Mesenchymal stem cell (in vitro differentiated cells and primary cell): ENCODE measurements around the gene NHERF1.

Experiments used
- DNase-seq: peaks from one replicate; pipeline ENCODE4 v3.0.0-alpha.2; 2013
- H2AFZ ChIP-seq: one replicate; pipeline ENCODE4 v1.6.1; 2013; ENCODE audit warnings: low read depth, mild to moderate bottlenecking, control low read depth, inconsistent platforms, low read length, moderate library complexity
- H2AK5ac ChIP-seq: 2 replicates; pipeline ENCODE4 v1.6.1; 2013; ENCODE audit warnings: low read length, moderate library complexity, mild to moderate bottlenecking, inconsistent platforms; ENCODE audit not compliant: severe bottlenecking
- H2BK120ac ChIP-seq: one replicate; pipeline ENCODE4 v1.6.1; 2013; ENCODE audit warnings: low read depth, mild to moderate bottlenecking, inconsistent platforms, low read length, moderate library complexity
- H2BK12ac ChIP-seq, 2 experiments: one replicate each; pipeline ENCODE4 v1.6.1; 2013; ENCODE audit warnings: inconsistent platforms in 2 of 2, low read length in 2 of 2, mild to moderate bottlenecking in 2 of 2, moderate library complexity in 2 of 2, control low read depth in 1 of 2
- H2BK15ac ChIP-seq: one replicate; pipeline ENCODE4 v1.6.1; 2013; ENCODE audit warnings: mild to moderate bottlenecking, low read depth, inconsistent platforms; ENCODE audit not compliant: poor library complexity, severe bottlenecking
- H2BK5ac ChIP-seq: 2 replicates; pipeline ENCODE4 v1.6.1; 2013; ENCODE audit warnings: low read depth, mild to moderate bottlenecking, low read length, control low read depth, inconsistent platforms; ENCODE audit not compliant: poor library complexity, severe bottlenecking
- H3K14ac ChIP-seq, 2 experiments: one replicate each; pipeline ENCODE4 v1.6.1; 2013; ENCODE audit warnings: inconsistent platforms in 2 of 2, low read length in 2 of 2, control low read depth in 1 of 2, mild to moderate bottlenecking in 1 of 2, moderate library complexity in 1 of 2
- H3K18ac ChIP-seq, 2 experiments: one replicate each; pipeline ENCODE4 v1.6.1; 2013; ENCODE audit warnings: inconsistent platforms in 2 of 2, low read length in 2 of 2, control low read depth in 1 of 2, low read depth in 1 of 2, mild to moderate bottlenecking in 1 of 2
- H3K23ac ChIP-seq, 2 experiments: one replicate each; pipeline ENCODE4 v1.6.1; 2013; ENCODE audit warnings: inconsistent platforms in 2 of 2, low read length in 2 of 2, mild to moderate bottlenecking in 2 of 2, moderate library complexity in 2 of 2, control low read depth in 1 of 2
- H3K27ac ChIP-seq: 2 replicates; pipeline ENCODE4 v1.5.1; 2013; ENCODE audit warnings: mild to moderate bottlenecking, moderate library complexity, low read length, control low read depth, inconsistent platforms; ENCODE audit not compliant: poor library complexity, severe bottlenecking
- H3K27me3 ChIP-seq, 2 experiments: 2 replicates each; pipeline versions ENCODE4 v1.6.1 to v1.7.0; 2013; ENCODE audit warnings: low read length in 2 of 2, mild to moderate bottlenecking in 2 of 2, moderate library complexity in 2 of 2, control low read depth in 1 of 2, inconsistent platforms in 1 of 2; ENCODE audit not compliant: control insufficient read depth in 1 of 2, insufficient read depth in 1 of 2
- H3K36me3 ChIP-seq, 2 experiments: 2 replicates each; pipeline versions ENCODE4 v1.6.1 to v1.7.0; 2013; ENCODE audit warnings: low read length in 2 of 2, control low read depth in 1 of 2, inconsistent platforms in 1 of 2, low read depth in 1 of 2, mild to moderate bottlenecking in 1 of 2; ENCODE audit not compliant: insufficient read depth in 2 of 2, control insufficient read depth in 1 of 2
- H3K4ac ChIP-seq, 2 experiments: one replicate each; pipeline ENCODE4 v1.6.1; 2013; ENCODE audit warnings: inconsistent platforms in 2 of 2, low read length in 2 of 2, mild to moderate bottlenecking in 2 of 2, moderate library complexity in 2 of 2, control low read depth in 1 of 2, low read depth in 1 of 2
- H3K4me1 ChIP-seq: 2 replicates; pipeline ENCODE4 v1.6.1; 2013; ENCODE audit warnings: low read depth, low read length, control low read depth; ENCODE audit not compliant: control insufficient read depth, insufficient read depth
- H3K4me2 ChIP-seq: 2 replicates; pipeline ENCODE4 v1.6.1; 2013; ENCODE audit warnings: low read length, mild to moderate bottlenecking, inconsistent platforms; ENCODE audit not compliant: poor library complexity, severe bottlenecking
- H3K4me3 ChIP-seq, 2 experiments: 2 replicates each; pipeline versions ENCODE4 v1.5.1 to v1.7.0; 2013; ENCODE audit warnings: low read length in 2 of 2, mild to moderate bottlenecking in 2 of 2, control low read depth in 1 of 2, low read depth in 1 of 2; ENCODE audit not compliant: insufficient read depth in 1 of 2
- H3K79me1 ChIP-seq: replicated peaks from 2 replicates; pipeline ENCODE4 v1.6.1; 2013; ENCODE audit warnings: mild to moderate bottlenecking, control low read depth, low read length, inconsistent platforms; ENCODE audit not compliant: poor library complexity, severe bottlenecking
- H3K9ac ChIP-seq: 2 replicates; pipeline ENCODE4 v1.7.0; 2013; ENCODE audit warnings: mild to moderate bottlenecking, low read length, moderate library complexity
- H3K9me3 ChIP-seq: 2 replicates; pipeline ENCODE4 v1.7.0; 2013; ENCODE audit warnings: mild to moderate bottlenecking, low read length; ENCODE audit not compliant: control insufficient read depth
- H4K8ac ChIP-seq: one replicate; pipeline ENCODE4 v1.6.1; 2013; ENCODE audit warnings: inconsistent platforms, mild to moderate bottlenecking, low read length, moderate library complexity
- H4K91ac ChIP-seq: one replicate; pipeline ENCODE4 v1.6.1; 2013; ENCODE audit warnings: mild to moderate bottlenecking, low read length, inconsistent platforms
- WGBS: methylation state at CpG from one replicate; pipeline ENCODE4 v1.1.7; 2013; ENCODE audit warnings: mixed read lengths; 5-methylcytosine and 5-hydroxymethylcytosine counted together

Gene NHERF1

DNA sequence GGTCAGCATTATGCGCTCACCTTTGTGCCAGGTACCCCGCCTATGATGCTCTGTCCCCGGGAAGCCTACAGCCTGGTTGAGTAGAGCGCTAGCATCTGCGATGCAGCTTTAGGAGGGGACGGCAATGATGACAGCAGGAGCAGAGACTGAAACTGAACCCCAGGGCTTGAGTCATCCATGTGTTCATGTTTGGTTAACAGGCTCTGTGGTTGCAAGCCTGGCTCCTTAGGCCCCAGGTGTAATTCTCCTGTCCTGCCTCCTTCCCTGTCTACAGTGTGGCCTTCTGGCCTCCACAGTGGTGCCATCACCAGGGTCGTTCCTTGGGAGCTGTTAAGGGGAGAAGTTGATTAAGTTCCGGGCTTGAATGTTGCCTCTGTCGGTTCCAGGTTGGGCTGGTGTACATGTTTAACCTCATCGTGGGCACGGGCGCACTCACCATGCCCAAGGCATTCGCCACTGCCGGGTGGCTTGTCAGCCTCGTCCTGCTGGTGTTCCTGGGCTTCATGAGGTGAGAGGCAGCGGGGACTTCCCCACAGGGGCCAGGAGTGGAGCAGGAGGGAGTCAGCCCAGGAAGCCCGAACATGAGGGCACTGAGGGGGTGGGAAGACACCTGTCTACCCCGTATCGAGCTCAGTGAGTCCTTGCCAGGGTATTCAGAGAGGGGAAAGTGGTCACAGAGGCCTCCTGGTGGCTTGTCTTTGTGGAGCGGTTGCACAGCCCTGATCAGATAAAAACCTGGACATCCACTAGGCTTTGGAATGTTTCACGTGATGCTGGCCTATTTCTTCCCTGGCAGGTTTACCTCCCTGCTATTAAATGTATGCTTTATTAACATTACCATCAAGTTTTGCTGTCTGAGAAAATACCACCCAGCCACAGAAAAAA lies 36.9 kb downstream of the NHERF1 start:
- no peak overlapping the region for H2BK120ac ChIP-seq
- H3K9ac ChIP-seq = no peak overlapping the region
- no peak overlapping the region for H3K27ac ChIP-seq
- no peak overlapping the region for H3K4me2 ChIP-seq
- 98% methylated on average over 21 of the region's 21 CpGs for WGBS
- H4K8ac ChIP-seq = no peak overlapping the region
- no peak overlapping the region for H3K4me3 ChIP-seq
- no peak overlapping the region for H2AFZ ChIP-seq
- H4K91ac ChIP-seq = no peak overlapping the region
- H3K4ac ChIP-seq = no peak overlapping the region
- peaks cover 42 to 48% of the 10 kb centered on the region in 2 experiments for H3K36me3 ChIP-seq
- no peaks in the 10 kb centered on the region for H3K27me3 ChIP-seq
- H3K14ac ChIP-seq = no peak overlapping the region
- H3K9me3 ChIP-seq = no peaks in the 10 kb centered on the region
- no peak overlapping the region for H2BK5ac ChIP-seq
- H3K18ac ChIP-seq = no peak overlapping the region
- no peak overlapping the region for H2AK5ac ChIP-seq
- no peak for DNase-seq
- peaks cover 35% of the 10 kb centered on the region for H3K79me1 ChIP-seq
- no peak overlapping the region for H2BK15ac ChIP-seq
- H3K23ac ChIP-seq = no peak overlapping the region
- no peak overlapping the region for H2BK12ac ChIP-seq
- H3K4me1 ChIP-seq = peaks cover 6% of the 10 kb centered on the region

DNA sequence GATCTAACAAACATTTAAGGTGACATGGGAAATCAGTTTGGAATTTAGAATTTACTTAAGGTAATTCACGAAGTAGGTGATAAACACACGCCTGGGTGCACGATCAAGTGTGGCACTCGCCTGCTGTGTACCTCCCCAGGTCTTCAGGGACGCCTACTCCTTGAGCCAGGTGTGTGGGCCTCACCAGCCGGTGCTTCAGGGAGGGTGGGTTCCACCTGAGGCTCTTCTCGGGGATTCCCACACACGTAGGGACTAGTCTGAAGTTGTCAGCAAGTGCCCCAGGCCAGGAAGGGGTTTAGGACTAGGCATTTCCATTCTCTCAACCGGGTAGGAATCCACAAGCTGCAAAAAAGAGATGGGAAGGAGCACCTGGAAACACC lies 37.5 kb downstream of the NHERF1 start:
- Histone ChIP-seq H2AFZ (no peak overlapping the region), H3K23ac (no peak overlapping the region), H2BK12ac (no peak overlapping the region), H3K36me3 (peaks cover 44 to 48% of the 10 kb centered on the region in 2 experiments), H3K27me3 (no peaks in the 10 kb centered on the region), H4K8ac (no peak overlapping the region), H2BK120ac (no peak overlapping the region), H3K4ac (no peak overlapping the region), H3K79me1 (peaks cover 32% of the 10 kb centered on the region), H3K4me1 (peaks cover 10% of the 10 kb centered on the region), H3K18ac (no peak overlapping the region), H3K4me3 (no peak overlapping the region), H3K27ac (no peak overlapping the region), H2BK5ac (no peak overlapping the region), H3K9me3 (no peaks in the 10 kb centered on the region), H2BK15ac (no peak overlapping the region), H4K91ac (no peak overlapping the region), H3K4me2 (no peak overlapping the region), H3K9ac (no peak overlapping the region), H2AK5ac (no peak overlapping the region), H3K14ac (no peak overlapping the region)
- no peak for DNase-seq
- 94% methylated on average over 9 of the region's 9 CpGs for WGBS

DNA sequence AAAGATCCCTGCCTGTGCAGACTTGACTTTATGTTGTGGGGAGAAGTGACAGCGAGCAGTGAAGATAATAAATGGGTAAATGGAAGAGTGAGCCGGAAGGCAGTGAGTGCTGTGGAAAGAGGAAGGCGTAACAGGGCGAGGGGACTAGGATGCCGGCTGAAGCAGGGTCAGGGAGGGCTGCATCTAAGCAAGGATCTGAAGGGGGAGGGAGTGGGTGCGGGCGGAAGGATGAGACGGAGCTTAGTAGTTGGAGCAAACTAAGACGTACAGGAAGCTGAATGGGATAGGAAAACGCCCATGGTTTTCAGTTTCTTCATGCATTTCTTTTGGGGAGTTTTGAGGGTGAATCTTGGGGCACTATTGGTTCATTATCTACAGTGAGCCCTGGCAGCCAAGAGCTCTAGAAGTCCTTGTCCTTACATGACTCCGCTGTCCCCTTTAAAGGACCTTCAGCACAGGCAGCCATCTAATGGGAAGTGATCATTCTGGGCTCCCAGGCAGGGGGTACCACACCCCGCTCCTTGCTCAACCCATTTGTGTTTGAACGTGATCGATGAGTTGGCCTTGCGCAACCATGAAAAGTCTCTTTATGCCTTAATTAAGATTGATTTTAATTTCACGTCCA lies 38.1 kb downstream of the NHERF1 start:
- no peak overlapping the region for H3K4me2 ChIP-seq
- no peak overlapping the region for H2AK5ac ChIP-seq
- H3K79me1 ChIP-seq = peaks cover 31% of the 10 kb centered on the region
- no peak overlapping the region for H2BK12ac ChIP-seq
- no peaks in the 10 kb centered on the region for H3K9me3 ChIP-seq
- H4K91ac ChIP-seq = no peak overlapping the region
- H2BK5ac ChIP-seq = no peak overlapping the region
- H3K4me1 ChIP-seq = peaks cover 15% of the 10 kb centered on the region
- H3K18ac ChIP-seq = no peak overlapping the region
- H4K8ac ChIP-seq = no peak overlapping the region
- H3K4ac ChIP-seq = no peak overlapping the region
- H3K36me3 ChIP-seq = peaks cover 46 to 48% of the 10 kb centered on the region in 2 experiments
- DNase-seq = no peak
- H2BK15ac ChIP-seq = no peak overlapping the region
- H3K4me3 ChIP-seq = no peak overlapping the region
- H3K27ac ChIP-seq = no peak overlapping the region
- 94% methylated on average over 16 of the region's 16 CpGs for WGBS
- no peak overlapping the region for H3K9ac ChIP-seq
- H3K23ac ChIP-seq = no peak overlapping the region
- no peak overlapping the region for H3K14ac ChIP-seq
- H2AFZ ChIP-seq = no peak overlapping the region
- no peak overlapping the region for H2BK120ac ChIP-seq
- no peaks in the 10 kb centered on the region for H3K27me3 ChIP-seq
